OCI-LY1 (cell line): ENCODE results near the gene TUBG2.

Source experiments
- H2AFZ ChIP-seq: fragments of 200-600 bp; sonication (generic), shearing (Covaris generic); 2 replicates; pipeline ENCODE4 v1.6.0; 2014; ENCODE audit warnings: antibody characterized with exemption, mild to moderate bottlenecking, low read length
- H3F3A ChIP-seq: fragments of 200-600 bp; sonication (generic), shearing (Covaris generic); 2 replicates; pipeline ENCODE4 v1.6.0; 2014; ENCODE audit warnings: mild to moderate bottlenecking, antibody characterized with exemption, low read length, moderate library complexity; ENCODE audit not compliant: insufficient read depth
- H3K27ac ChIP-seq: fragments of 200-600 bp; sonication (generic); 2 replicates; pipeline ENCODE4 v1.5.1; 2014; ENCODE audit warnings: low read length, mixed run types, mild to moderate bottlenecking, low read depth; ENCODE audit not compliant: poor library complexity, severe bottlenecking
- H3K27me3 ChIP-seq: fragments of 200-600 bp; sonication (generic); 2 replicates; pipeline ENCODE4 v1.6.0; 2014; ENCODE audit warnings: antibody characterized with exemption, mild to moderate bottlenecking, low read length, moderate library complexity; ENCODE audit not compliant: insufficient read depth
- H3K36me3 ChIP-seq: fragments of 200-600 bp; sonication (generic); 2 replicates; pipeline ENCODE4 v1.6.1; 2014; ENCODE audit warnings: mild to moderate bottlenecking, antibody characterized with exemption, low read length, moderate library complexity, mixed read lengths; ENCODE audit not compliant: insufficient read depth
- H3K4me1 ChIP-seq: fragments of 200-600 bp; sonication (generic); 2 replicates; pipeline ENCODE4 v1.5.1; 2014; ENCODE audit warnings: mild to moderate bottlenecking, low read length, moderate library complexity; ENCODE audit not compliant: insufficient read depth, severe bottlenecking
- H3K4me2 ChIP-seq: fragments of 200-600 bp; sonication (generic), shearing (Covaris generic); 2 replicates; pipeline ENCODE4 v1.6.1; 2014; ENCODE audit warnings: low read length
- H3K4me3 ChIP-seq: fragments of 200-600 bp; sonication (generic); 2 replicates; pipeline ENCODE4 v1.5.1; 2014; ENCODE audit warnings: low read length, low read depth, mild to moderate bottlenecking, mixed read lengths; ENCODE audit not compliant: poor library complexity, severe bottlenecking
- H3K79me2 ChIP-seq: fragments of 200-600 bp; shearing (Covaris generic); 2 replicates; pipeline ENCODE4 v1.6.1; 2016; ENCODE audit warnings: mixed run types, low read length, mixed read lengths; ENCODE audit not compliant: insufficient read depth
- H3K9ac ChIP-seq: fragments of 200-600 bp; sonication (generic), shearing (Covaris generic); 2 replicates; pipeline ENCODE4 v1.6.1; 2014; ENCODE audit warnings: mild to moderate bottlenecking, low read length, mixed read lengths
- H3K9me2 ChIP-seq: fragments of 200-600 bp; sonication (generic), shearing (Covaris generic); 2 replicates; pipeline ENCODE4 v1.6.1; 2014; ENCODE audit warnings: low read depth, mild to moderate bottlenecking, low read length, mixed read lengths
- H3K9me3 ChIP-seq: fragments of 200-600 bp; shearing (Covaris generic); 2 replicates; pipeline ENCODE4 v1.6.1; 2014; ENCODE audit warnings: low read length, mixed read lengths
- H4K20me1 ChIP-seq: fragments of 200-600 bp; sonication (generic), shearing (Covaris generic); 2 replicates; pipeline ENCODE4 v1.6.0; 2016; ENCODE audit warnings: mild to moderate bottlenecking, low read length; ENCODE audit not compliant: insufficient read depth
- EZH2 ChIP-seq: fragments of 200-600 bp; sonication (generic), shearing (Covaris generic); IDR thresholded peaks from 2 replicates; pipeline ENCODE4 v1.8.0; 2017; ENCODE audit warnings: borderline replicate concordance, mixed run types, mild to moderate bottlenecking, antibody characterized with exemption, low read length, moderate library complexity, mixed read lengths
- TF ChIP-seq, protein P1 (sequence below): fragments of 200-600 bp; sonication (generic), shearing (Covaris generic); IDR thresholded peaks from 2 replicates; pipeline ENCODE4 v1.5.1; 2017; ENCODE audit warnings: mild to moderate bottlenecking, antibody characterized with exemption, low read length, moderate library complexity, mixed read lengths

TUBG2 gene

GRCh38 chr17:42682722-42683403 lies 23.8 kb downstream of the TUBG2 start:
- Histone ChIP-seq H3K79me2 (no peaks in the 10 kb centered on the region), H3K9me3 (no peaks in the 10 kb centered on the region), H3K9me2 (no peaks in the 10 kb centered on the region), H3K4me3 (no peak overlapping the region), H3K4me1 (peaks cover 33% of the 10 kb centered on the region), H3K27me3 (no peaks in the 10 kb centered on the region), H3K27ac (no peak overlapping the region), H3K4me2 (no peak overlapping the region; the same call in 1 of the 2 replicates), H3K36me3 (no peaks in the 10 kb centered on the region), H4K20me1 (no peaks in the 10 kb centered on the region), H2AFZ (no peak overlapping the region), H3K9ac (no peak overlapping the region), H3F3A (no peaks in the 10 kb centered on the region)
- TF ChIP-seq, protein P1, sequence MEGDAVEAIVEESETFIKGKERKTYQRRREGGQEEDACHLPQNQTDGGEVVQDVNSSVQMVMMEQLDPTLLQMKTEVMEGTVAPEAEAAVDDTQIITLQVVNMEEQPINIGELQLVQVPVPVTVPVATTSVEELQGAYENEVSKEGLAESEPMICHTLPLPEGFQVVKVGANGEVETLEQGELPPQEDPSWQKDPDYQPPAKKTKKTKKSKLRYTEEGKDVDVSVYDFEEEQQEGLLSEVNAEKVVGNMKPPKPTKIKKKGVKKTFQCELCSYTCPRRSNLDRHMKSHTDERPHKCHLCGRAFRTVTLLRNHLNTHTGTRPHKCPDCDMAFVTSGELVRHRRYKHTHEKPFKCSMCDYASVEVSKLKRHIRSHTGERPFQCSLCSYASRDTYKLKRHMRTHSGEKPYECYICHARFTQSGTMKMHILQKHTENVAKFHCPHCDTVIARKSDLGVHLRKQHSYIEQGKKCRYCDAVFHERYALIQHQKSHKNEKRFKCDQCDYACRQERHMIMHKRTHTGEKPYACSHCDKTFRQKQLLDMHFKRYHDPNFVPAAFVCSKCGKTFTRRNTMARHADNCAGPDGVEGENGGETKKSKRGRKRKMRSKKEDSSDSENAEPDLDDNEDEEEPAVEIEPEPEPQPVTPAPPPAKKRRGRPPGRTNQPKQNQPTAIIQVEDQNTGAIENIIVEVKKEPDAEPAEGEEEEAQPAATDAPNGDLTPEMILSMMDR: no peak
- TF ChIP-seq EZH2: no peak

GRCh38 chr17:42683407-42684034 lies 24.4 kb downstream of the TUBG2 start:
- no peak overlapping the region for H3K9ac ChIP-seq
- no peak overlapping the region for H3K4me3 ChIP-seq
- H3F3A ChIP-seq: no peaks in the 10 kb centered on the region
- peaks cover 30% of the 10 kb centered on the region for H3K4me1 ChIP-seq
- H3K9me3 ChIP-seq: no peaks in the 10 kb centered on the region
- no peak overlapping the region for H3K27ac ChIP-seq
- no peaks in the 10 kb centered on the region for H3K9me2 ChIP-seq
- H2AFZ ChIP-seq: no peak overlapping the region
- no peak overlapping the region for H3K4me2 ChIP-seq
- H4K20me1 ChIP-seq: no peaks in the 10 kb centered on the region
- H3K79me2 ChIP-seq: no peaks in the 10 kb centered on the region
- no peaks in the 10 kb centered on the region for H3K36me3 ChIP-seq
- H3K27me3 ChIP-seq: no peaks in the 10 kb centered on the region
- TF ChIP-seq EZH2: no peak
- TF ChIP-seq, protein P1: no peak

DNA sequence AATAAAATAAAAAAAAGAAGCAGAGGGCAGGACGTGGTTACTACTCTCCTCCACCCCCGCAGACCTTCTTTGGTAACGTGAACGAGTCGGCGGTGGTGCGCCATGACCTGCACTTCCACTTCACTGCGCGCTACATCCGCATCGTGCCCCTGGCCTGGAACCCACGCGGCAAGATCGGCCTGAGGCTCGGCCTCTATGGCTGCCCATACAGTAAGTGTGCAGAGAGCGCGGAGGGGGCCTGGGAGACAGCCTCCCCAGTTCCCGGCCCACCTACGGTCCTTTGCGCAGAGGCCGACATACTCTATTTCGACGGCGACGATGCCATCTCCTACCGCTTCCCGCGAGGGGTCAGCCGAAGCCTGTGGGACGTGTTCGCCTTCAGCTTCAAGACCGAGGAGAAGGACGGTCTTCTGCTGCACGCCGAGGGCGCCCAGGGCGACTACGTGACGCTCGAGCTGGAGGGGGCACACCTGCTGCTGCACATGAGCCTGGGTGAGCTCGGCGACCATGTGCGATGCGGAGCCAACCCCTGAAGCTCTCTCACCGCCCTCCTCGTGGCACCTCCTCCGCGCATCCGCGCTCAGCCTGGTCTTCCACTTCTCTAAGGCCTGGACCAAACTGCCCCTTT lies 26.0 kb downstream of the TUBG2 start:
- no peak for TF ChIP-seq EZH2
- TF ChIP-seq, protein P1: no peak
- Histone ChIP-seq H3K9ac (no peak overlapping the region), H3K4me3 (no peak overlapping the region), H3K9me2 (no peaks in the 10 kb centered on the region), H3F3A (no peaks in the 10 kb centered on the region), H3K27ac (no peak overlapping the region), H3K36me3 (no peaks in the 10 kb centered on the region), H3K27me3 (no peaks in the 10 kb centered on the region), H3K9me3 (no peaks in the 10 kb centered on the region), H3K79me2 (no peaks in the 10 kb centered on the region), H3K4me2 (no peak overlapping the region), H4K20me1 (no peaks in the 10 kb centered on the region), H3K4me1 (peaks cover 15% of the 10 kb centered on the region), H2AFZ (no peak overlapping the region)
